Measurements from ENCODE around the gene BSG.

Gene BSG

DNA sequence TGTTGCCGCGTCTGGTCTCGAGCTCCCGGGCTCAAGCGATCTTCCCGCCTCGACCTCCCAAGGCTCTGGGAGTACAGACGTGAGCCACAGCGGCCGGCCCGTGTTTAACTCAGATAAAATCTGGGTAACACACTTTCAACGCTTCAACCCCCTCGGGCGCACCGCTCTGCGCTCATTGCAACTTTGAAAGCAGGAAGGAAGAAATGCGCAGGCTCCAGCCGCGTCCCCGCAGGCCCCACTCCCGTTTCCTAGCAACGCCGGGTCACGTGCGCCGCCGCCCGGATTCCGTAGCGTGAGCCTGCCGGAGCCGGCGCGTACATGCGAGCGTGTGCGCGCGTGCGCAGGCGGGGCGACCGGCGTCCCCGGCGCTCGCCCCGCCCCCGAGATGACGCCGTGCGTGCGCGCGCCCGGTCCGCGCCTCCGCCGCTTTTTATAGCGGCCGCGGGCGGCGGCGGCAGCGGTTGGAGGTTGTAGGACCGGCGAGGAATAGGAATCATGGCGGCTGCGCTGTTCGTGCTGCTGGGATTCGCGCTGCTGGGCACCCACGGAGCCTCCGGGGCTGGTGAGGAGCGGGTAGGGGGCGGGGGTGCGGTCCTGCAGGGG is at the start of gene BSG:
Gene BSG, plus strand, starts transcription at position 457 of the 603 bp plus-strand sequence. Its CDS starts 39 bp downstream, at position 496.
- peak; percentile 97 for DNase-seq (ENCODE audit: low spot score)

DNA sequence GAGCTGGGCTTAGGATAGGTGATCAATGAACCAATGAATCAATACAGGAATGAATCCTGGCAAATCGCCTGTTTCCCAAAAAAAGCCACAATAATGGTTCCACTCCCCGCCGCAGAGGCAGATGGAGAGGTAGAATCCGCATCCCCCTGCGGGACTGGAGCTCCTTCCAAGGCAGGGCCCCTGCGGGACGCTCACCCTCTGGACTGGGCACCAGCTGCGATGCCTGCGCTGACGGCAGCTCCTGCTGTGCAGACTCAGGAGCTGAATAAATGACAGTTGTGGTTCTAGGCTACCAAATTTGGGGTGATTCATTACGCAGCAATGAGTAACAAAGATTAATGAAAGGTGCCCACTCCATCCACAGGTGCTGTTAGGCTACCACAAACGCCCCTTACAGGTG is 49.7 kb upstream of the BSG start:
- DNase-seq (ENCODE audit: low spot score): no peak

DNA sequence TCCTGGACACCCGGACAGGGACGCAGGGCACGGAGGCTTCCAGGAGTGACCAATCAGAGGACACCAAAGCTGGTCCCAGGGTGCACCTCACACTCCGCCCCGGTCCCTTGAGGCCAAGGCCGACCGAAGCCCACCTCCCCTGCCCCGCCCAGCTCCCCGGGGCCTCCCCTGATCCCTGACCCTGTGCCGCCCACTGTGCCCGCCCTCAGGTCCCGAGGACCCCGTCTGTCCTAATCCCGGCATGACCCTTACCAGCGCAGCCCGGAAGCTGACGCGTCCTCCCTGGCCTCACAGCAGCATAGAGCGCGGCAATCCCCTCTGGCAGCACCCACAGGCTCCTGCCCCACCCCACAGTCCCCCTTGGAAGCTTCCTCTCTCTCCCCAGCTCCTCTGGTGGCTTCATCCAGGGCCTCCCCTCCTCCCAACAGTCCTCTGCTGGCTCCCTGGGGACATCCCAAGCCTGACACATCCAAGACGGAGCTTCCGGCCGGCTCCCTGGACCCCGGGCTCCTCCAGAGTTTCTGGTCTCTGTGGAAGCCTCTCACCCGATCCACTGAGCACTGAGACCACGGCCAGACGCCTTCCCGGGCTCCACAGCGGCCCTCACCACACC is 48.2 kb upstream of the BSG start:
- no peak for DNase-seq (ENCODE audit: low spot score)

- no peak for DNase-seq (ENCODE audit: low spot score)
These were observed 47.4 kb upstream of the BSG start for GRCh38 chr19:525029-525428.

DNA sequence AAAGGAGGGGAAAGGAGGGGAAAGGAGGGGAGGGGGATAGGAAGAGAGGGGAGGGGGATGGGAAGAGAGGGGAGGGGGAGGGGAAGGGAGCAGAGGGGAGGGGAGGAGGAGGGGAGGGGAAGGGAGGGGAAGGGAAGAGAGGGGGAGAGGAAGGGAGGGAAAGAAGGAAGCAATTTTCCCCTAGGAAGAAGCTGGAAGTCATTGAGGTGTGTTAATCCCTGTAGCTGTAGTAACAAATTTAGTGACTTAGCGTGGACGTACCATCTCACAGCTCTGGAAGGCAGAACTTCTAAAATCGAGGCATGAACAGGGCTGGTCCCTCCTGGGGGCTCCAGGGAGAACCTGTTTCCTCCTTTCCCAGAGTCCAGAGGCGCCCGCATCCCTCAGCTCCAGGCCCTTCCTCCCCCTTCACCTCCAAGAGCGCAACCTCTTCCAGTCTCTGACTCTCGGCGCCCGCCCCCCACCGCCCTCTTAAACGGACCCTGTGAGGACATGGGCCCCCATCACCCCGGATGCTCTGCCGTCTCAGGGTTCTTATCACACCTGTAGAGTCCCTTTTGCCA is 46.5 kb upstream of the BSG start:
- no peak for DNase-seq (ENCODE audit: low spot score)

DNA sequence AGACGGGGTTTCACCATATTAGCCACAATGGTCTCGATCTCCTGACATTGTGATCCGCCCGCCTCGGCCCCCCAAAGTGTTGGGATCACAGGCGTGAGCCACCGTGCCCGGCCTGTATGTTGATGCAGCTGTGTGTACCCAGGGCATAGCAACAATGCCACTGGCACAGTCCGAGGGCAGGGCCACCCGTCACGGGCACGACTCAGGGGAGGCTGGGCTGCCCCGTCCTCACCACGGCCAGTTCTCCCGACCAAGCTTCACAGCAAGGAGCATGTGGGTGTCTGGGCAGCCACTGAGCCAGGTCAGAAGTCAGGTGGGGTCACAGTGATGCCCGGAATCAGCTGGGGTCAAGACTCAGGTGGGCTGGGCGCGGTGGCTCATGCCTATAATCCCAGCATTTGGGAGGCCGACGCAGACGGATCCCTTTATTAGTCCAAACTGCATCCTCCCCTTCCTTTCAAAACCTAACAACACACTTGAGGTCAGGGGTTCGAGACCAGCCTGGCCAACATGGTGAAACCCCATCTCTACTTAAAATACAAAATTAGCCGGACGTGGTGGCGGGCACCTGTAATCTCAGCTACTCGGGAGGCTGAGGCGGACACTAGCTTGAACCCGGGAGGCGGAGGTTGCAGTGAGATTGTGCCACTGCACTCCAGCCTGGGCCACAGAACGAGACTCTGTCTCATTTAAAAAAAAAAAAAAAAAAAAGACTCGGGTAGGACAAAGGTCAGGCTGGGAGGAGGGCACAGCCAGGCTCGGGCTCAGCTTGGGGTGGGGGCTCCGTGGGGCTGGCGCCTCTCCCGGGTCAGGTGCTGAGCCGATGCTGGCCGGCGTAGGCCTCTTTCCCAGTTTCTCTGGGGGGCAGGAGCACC is 42.0 kb upstream of the BSG start:
- no peak for DNase-seq (ENCODE audit: low spot score)

DNA sequence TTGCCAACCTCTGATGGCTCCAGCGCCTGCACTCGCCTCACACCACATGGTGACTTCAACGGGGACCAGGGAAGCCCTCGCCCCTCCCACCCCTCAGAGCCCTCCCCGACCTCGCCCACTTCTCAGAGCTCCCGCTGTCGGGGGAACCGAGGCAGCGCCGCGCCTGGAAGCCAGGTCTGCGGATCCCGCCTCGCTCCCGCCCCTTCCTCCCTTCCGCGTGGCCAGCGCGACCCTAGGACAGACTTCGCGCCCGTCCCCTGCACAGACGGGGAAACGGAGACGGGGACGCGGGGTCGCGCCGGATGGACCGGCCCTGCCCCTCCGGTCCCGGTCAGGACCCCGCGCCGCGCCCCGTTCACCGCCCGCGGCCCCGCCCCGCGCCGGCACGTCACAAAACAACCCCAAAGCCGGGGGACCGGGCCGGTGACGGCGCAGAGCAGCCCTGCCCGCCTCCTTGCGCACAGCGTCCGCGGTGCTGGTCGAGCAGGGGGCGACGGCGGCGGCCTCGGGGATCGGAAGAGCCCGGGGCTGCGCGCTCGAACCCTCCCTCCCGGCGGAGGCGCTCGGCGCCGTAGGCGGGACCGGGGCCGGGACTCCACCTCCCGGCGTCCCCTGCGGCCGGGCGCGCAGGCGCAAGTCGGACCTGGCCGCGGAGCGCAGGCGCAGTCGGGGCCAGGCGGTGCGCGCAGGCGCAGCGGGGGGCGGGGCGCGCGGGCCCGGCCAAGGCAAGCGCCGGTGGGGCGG is 41.2 kb upstream of the BSG start:
- peak; percentile 77 for DNase-seq (ENCODE audit: low spot score)

DNA sequence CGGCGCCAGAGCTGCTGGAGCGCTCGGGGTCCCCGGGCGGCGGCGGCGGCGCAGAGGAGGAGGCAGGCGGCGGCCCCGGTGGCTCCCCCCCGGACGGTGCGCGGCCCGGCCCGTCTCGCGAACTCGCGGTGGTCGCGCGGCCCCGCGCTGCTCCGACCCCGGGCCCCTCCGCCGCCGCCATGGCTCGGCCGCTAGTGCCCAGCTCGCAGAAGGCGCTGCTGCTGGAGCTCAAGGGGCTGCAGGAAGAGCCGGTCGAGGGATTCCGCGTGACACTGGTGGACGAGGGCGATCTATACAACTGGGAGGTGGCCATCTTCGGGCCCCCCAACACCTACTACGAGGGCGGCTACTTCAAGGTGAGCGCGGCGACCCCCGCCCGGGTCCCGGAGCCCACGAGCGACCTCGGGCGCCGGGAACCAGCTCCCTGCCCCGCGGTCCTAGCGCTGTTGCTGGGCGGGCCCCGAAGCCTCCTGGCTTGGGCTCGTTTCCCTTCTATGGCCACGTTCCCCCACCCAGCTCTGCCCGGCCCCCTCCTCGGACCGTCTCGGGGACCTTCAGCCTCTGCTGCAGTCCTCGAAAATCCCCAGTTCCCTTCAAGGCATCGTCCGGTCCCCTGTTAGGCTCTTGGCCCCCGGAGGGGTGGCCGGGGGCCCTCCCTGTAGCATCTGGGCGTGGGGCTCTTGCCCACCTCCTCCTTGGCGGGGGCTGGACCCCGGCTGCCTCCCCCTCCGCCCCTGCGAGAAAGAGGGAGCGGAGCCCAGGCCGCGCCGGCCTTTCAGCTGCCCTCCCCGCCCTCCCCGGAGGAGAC is 40.4 kb upstream of the BSG start, which contains the start of gene CDC34:
Gene CDC34, plus strand, starts transcription at position 8 of the 808 bp plus-strand sequence. Its CDS starts 172 bp downstream, at position 180.
- DNase-seq (ENCODE audit: low spot score): peak; percentile 24

DNA sequence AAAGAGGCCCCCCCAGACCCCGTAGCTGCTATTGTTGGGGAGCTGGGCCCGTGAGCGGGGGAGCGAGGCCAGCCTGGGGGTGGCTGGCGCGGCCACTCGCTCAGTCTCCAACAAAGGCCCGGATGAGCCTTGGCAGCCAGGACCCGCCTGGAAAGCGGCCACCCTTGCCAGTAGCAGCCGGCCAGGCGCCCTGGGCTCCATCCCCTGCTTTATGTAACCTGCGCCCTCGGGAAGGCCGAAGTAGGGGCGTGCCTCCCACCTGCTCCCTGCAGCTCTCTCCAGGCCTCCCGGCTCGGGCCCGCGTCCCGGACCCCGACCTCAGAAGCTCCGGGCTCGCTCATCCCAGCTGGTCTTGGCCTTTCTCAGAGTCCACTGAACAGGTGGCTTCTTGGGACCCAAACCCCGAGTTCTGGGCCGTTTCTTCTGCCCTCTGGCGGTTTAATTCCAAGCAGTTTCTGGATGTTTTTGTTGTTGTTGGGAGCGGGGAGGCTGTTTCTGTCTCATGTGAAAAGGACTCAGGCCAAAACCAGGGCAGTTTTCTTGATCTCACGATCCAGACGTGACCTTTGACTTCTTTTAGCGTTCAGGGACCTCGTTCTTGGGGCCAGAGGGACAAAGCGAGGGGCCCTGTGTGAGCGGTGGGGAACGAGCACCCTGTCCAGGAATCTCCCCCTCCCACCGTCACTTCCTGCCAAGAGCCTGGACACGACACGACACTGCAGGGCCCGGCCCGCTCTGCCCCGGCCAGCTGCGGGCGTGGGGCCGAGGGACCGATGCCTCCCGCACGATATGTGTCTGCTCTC is 39.6 kb upstream of the BSG start:
- DNase-seq (ENCODE audit: low spot score): peak; percentile 81

- no peak for DNase-seq (ENCODE audit: low spot score)
These were observed 38.9 kb upstream of the BSG start for GRCh38 chr19:533364-534058.

DNA sequence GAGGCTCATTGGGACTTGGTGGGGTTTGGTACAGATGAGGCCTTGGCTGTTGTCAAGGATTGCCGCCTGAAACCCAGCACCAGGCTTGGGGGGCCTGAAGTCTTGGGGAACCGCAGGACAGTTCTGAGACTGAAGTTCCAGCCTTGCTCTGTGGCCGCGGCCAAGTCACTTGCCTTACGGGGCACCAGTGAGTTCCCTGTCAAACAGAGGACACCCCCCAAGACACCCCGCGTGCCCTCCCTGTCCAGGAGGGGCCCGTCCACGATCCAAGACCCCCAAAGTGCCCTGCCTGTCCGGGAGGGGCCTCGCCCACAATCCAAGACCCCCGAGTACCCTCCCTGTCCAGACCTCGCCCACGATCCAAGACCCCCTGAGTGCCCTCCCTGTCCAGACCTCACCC is 38.3 kb upstream of the BSG start:
- DNase-seq (ENCODE audit: low spot score): no peak

GRCh38 chr19:535017-535835 is 37.2 kb upstream of the BSG start:
- DNase-seq (ENCODE audit: low spot score): no peak

DNA sequence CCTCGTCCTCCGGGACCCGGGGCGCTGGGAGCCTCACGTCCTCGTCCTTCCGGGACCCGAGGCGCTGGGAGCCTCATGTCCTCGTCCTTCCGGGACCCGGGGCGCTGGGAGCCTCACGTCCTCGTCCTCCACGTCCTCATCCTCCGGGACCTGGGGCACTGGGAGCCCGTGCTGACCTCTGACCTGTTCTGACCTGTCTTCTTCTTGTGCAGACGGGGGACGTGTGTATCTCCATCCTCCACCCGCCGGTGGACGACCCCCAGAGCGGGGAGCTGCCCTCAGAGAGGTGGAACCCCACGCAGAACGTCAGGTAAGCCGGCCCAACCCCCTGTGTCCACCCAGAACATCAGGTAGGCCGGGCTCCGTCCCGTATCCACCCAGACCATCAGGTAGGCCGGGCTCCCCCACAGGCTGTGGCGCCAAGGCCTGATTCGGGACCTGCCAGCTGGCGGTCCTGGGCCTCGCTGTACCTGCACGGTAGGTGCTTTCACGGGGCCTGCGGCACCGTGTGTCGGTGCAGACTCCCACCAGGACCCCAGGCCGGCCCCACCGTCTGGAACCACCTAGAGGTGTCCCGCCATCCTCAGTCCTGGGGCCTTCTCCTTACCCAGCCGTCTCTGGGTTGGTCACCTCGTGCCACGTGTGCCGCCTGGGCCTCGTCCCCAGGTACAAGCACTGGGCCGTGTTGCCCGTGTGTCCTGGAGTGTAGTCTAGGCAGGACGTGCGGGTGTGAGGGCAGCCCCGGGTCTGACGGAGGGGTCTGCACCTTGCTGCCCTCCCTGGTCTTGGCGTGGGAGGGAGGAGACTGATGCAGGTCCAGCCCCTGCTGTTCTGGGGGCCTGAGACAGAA is 36.1 kb upstream of the BSG start:
- DNase-seq (ENCODE audit: low spot score): no peak

DNA sequence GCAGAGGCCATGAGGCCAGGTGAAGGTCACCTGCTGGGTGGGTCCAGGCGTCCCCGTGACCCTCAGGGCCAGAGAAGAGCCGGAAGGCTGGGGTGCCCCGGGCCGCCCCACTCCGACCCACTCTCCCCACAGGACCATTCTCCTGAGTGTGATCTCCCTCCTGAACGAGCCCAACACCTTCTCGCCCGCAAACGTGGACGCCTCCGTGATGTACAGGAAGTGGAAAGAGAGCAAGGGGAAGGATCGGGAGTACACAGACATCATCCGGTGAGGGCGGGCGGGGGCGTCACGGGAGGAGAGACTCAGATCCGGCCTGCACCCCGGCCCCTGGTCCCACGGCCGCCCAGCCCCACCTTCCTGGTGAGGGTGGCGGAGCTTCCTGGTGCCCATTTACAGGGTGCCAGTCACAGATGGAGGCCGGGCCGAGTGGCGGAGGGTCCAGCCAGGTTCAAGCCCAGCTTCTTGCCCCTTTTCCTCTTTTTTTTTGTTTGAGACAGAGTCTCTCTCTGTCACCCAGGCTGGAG is 35.5 kb upstream of the BSG start:
- DNase-seq (ENCODE audit: low spot score): no peak

- DNase-seq (ENCODE audit: low spot score): no peak
These were observed 33.6 kb upstream of the BSG start for GRCh38 chr19:538641-539428.

DNA sequence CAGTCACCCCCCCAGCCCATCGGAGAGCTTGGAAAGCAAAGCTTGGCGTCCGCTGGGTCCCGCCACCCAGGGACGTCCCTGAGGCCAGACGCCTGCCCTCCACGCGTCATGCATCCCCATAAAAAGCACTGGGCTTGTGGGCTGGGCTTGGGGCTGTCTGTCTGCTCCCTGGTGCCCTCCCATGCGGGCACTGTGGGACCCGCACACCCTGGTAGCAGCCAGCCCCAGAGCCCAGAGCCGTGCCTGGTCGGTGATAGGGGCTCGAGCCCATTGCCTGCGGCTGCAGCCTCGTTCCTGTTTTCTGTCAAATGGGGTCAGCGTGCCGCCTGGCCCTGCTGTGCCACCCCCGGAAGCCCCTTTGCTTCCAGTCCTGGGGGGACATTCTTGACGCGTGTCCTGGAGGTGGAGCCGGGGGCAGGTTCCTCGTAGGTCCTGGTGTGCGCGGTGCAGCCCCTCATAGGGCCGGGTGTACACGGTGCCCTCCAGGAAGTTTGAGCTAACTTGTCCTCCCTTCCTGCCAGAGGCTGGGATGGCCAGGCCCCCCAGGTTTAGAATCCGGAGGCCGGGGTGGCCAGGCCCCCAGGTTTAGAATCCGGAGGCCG is 32.9 kb upstream of the BSG start:
- no peak for DNase-seq (ENCODE audit: low spot score)
